NB4 (cell line): ENCODE data around the gene FZD7.

Experiments
- POLR2A ChIP-seq: IDR thresholded peaks from 2 replicates; pipeline ENCODE4 v1.6.1; 2011; ENCODE audit warnings: mild to moderate bottlenecking; ENCODE audit not compliant: insufficient read length; ENCODE audit errors: extremely low read depth
- TF ChIP-seq, protein P1 (sequence below): IDR thresholded peaks from one replicate; pipeline ENCODE4 v1.5.1; 2012; ENCODE audit warnings: low read depth, low read length

DNA sequence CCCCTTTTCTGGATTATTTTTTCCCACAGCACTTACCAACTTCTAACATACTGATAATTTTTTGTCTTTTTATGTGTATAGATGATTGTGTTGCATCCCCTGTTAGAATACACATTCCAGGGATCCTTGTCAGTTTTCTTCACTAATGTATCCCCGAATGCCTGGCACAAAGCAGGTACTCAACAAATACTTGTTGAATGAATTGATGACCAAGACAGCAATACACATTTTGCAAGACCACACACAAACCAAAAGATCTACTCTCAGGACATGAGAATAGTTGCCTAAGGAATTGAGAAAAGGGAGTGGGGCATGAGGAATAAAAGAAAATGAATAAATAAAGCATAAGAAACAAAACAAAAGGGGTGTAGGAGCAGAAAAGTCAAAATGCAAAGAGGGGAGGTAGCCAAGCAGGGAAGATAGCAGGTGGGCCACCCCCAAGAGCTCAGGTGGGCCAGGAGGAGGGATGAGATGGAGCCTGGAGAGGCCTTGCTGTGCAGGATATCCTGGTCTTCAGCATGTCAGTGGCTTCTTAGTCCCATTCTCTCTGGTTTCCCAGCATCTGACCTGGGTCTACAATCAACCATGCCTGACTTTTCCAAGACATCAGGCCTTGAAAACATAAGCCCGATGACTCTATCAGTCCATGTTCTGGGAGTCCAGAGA lies 38.5 kb upstream of the FZD7 start:
- no peak for TF ChIP-seq POLR2A
- TF ChIP-seq, protein P1, sequence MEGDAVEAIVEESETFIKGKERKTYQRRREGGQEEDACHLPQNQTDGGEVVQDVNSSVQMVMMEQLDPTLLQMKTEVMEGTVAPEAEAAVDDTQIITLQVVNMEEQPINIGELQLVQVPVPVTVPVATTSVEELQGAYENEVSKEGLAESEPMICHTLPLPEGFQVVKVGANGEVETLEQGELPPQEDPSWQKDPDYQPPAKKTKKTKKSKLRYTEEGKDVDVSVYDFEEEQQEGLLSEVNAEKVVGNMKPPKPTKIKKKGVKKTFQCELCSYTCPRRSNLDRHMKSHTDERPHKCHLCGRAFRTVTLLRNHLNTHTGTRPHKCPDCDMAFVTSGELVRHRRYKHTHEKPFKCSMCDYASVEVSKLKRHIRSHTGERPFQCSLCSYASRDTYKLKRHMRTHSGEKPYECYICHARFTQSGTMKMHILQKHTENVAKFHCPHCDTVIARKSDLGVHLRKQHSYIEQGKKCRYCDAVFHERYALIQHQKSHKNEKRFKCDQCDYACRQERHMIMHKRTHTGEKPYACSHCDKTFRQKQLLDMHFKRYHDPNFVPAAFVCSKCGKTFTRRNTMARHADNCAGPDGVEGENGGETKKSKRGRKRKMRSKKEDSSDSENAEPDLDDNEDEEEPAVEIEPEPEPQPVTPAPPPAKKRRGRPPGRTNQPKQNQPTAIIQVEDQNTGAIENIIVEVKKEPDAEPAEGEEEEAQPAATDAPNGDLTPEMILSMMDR, result no peak
